IPS-18c (cell line): ENCODE data around the gene IMPACT.

Experiments
- H3K4me3 ChIP-seq: 2 replicates; pipeline ENCODE4 v1.7.0; 2013; ENCODE audit warnings: low read depth, mild to moderate bottlenecking, low read length, moderate library complexity; ENCODE audit not compliant: insufficient read depth
- H3K9me3 ChIP-seq: one replicate; pipeline ENCODE4 v1.6.1; 2013; ENCODE audit warnings: mild to moderate bottlenecking, low read length, moderate library complexity; ENCODE audit not compliant: control insufficient read depth, insufficient read depth

The IMPACT gene

GRCh38 chr18:24462838-24463775 is 36.6 kb downstream of the IMPACT start:
- H3K4me3 ChIP-seq = no peak overlapping the region
- no peaks in the 10 kb centered on the region for H3K9me3 ChIP-seq

- Histone ChIP-seq H3K9me3 (no peaks in the 10 kb centered on the region), H3K4me3 (no peak overlapping the region)
Observed at GRCh38 chr18:24465486-24465885, 39.0 kb downstream of the IMPACT start.

GRCh38 chr18:24466771-24467170 is 40.3 kb downstream of the IMPACT start:
- Histone ChIP-seq H3K9me3 (no peaks in the 10 kb centered on the region), H3K4me3 (no peak overlapping the region)

GRCh38 chr18:24470022-24470618 is 43.6 kb downstream of the IMPACT start:
- Histone ChIP-seq H3K9me3 (no peaks in the 10 kb centered on the region), H3K4me3 (no peak overlapping the region)

GRCh38 chr18:24470805-24471204 is 44.3 kb downstream of the IMPACT start:
- Histone ChIP-seq H3K4me3 (no peak overlapping the region), H3K9me3 (no peaks in the 10 kb centered on the region)

- no peaks in the 10 kb centered on the region for H3K9me3 ChIP-seq
- no peak overlapping the region for H3K4me3 ChIP-seq
Observed at GRCh38 chr18:24472591-24472990, 46.1 kb downstream of the IMPACT start.

- H3K4me3 ChIP-seq = no peak overlapping the region
- H3K9me3 ChIP-seq = no peaks in the 10 kb centered on the region
Observed at GRCh38 chr18:24474406-24474805, 47.9 kb downstream of the IMPACT start.

GRCh38 chr18:24475926-24476589 is 49.6 kb downstream of the IMPACT start:
- Histone ChIP-seq H3K4me3 (no peak overlapping the region), H3K9me3 (no peaks in the 10 kb centered on the region)

- Histone ChIP-seq H3K4me3 (no peak overlapping the region), H3K9me3 (no peaks in the 10 kb centered on the region)
Observed at GRCh38 chr18:24479371-24479770, 52.9 kb downstream of the IMPACT start.

GRCh38 chr18:24482821-24483220 is 56.4 kb downstream of the IMPACT start:
- Histone ChIP-seq H3K9me3 (no peaks in the 10 kb centered on the region), H3K4me3 (no peak overlapping the region)

- H3K4me3 ChIP-seq = no peak overlapping the region
Observed at GRCh38 chr18:24485681-24486080, 59.2 kb downstream of the IMPACT start.

GRCh38 chr18:24486684-24487083 is 60.2 kb downstream of the IMPACT start:
- H3K4me3 ChIP-seq = no peak overlapping the region
- no peaks in the 10 kb centered on the region for H3K9me3 ChIP-seq

More at GRCh38 chr18:24485681-24486080, 59.2 kb downstream of the IMPACT start:
- H3K9me3 ChIP-seq = no peaks in the 10 kb centered on the region

- H3K4me3 ChIP-seq = no peak overlapping the region
- no peaks in the 10 kb centered on the region for H3K9me3 ChIP-seq
Observed at GRCh38 chr18:24488824-24489493, 62.5 kb downstream of the IMPACT start.

- H3K9me3 ChIP-seq = no peaks in the 10 kb centered on the region
- H3K4me3 ChIP-seq = no peak overlapping the region
Observed at GRCh38 chr18:24490539-24490938, 64.1 kb downstream of the IMPACT start.

GRCh38 chr18:24491927-24492834 is 65.7 kb downstream of the IMPACT start:
- no peak overlapping the region for H3K4me3 ChIP-seq

GRCh38 chr18:24494586-24494985 is 68.1 kb downstream of the IMPACT start:
- no peaks in the 10 kb centered on the region for H3K9me3 ChIP-seq

More at GRCh38 chr18:24491927-24492834, 65.7 kb downstream of the IMPACT start:
- H3K9me3 ChIP-seq = no peaks in the 10 kb centered on the region

More at GRCh38 chr18:24494586-24494985, 68.1 kb downstream of the IMPACT start:
- no peak overlapping the region for H3K4me3 ChIP-seq
